Bronchial smooth muscle cell (primary cell): ENCODE measurements around the gene GLIPR1. TPM values are rescaled to one million over a fixed set of nuclear protein-coding genes. Genes with fewer than 3 reads are reported as not detected.

Experiments used
- total RNA-seq: library from RNA; depleted of rRNA; stranded (reverse); fragments of >200 nt; gene quantifications from 2 replicates; pipeline ENCODE4 v1.2.1, GENCODE V29; 2014

Gene GLIPR1
- total RNA-seq: 16.9 and 39.2 TPM in 2 replicates

DNA sequence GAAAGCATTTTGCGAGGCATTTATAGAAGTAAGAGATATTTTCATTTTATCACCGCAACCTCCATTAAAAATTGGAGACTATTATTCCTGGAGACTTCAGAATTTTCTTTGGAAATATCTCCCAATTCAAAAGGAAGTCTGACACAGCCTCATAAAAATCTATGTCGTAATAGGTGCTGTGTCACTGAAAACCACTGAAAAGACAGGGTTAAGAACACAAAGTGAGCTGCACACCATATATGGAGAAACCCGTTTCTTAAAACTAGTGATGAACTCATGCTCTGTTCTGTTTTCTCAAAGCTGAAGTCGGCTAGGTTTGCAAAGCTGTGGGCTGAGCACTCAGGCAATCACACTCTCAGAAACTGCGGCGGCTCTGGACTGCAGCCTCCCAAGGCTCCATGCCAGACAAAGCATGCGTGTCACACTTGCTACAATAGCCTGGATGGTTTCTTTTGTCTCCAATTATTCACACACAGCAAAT is at the start of gene GLIPR1:
Gene GLIPR1 (plus strand): TSS at position 287 of the 481 bp plus-strand sequence. CDS start 126 bp downstream, at position 413.

GRCh38 chr12:75511116-75512048 is 30.8 kb downstream of the GLIPR1 start, which contains the start of gene KRR1:
Gene KRR1, minus strand, starts transcription at chr12:75511609. Its CDS starts 12 bp downstream, at chr12:75511597.

Other genes with a start within 250 kb of the GLIPR1 start
- 15.9 and 16.0 TPM in 2 replicates for gene CAPS2, start 150.4 kb upstream of the GLIPR1 start, total RNA-seq
- not detected in 2 replicates for gene GLIPR1L1, start 146.1 kb upstream of the GLIPR1 start, total RNA-seq
- gene GLIPR1L2, start 89.7 kb upstream of the GLIPR1 start, total RNA-seq: 0.32 and 0.77 TPM in 2 replicates
- gene KRR1, start 30.9 kb downstream of the GLIPR1 start, total RNA-seq: 29.4 and 32.9 TPM in 2 replicates